Osteocyte (in vitro differentiated cells): ENCODE data around the gene CYSTM1. TPM values are rescaled to one million over a fixed set of nuclear protein-coding genes. Genes with fewer than 3 reads are reported as not detected.

Experiments
- DNase-seq: peaks from one replicate; pipeline ENCODE4 v3.0.0; 2021; ENCODE audit warnings: mixed read lengths; ENCODE audit not compliant: unreplicated experiment; ENCODE audit errors: extremely low spot score
- H3K27ac Mint-ChIP-seq: one replicate; pipeline ENCODE4 v1.8.0; 2021; ENCODE audit warnings: mild to moderate bottlenecking, mixed read lengths; ENCODE audit not compliant: unreplicated experiment
- H3K27me3 Mint-ChIP-seq: one replicate; pipeline ENCODE4 v1.8.0; 2021; ENCODE audit warnings: mixed read lengths; ENCODE audit not compliant: unreplicated experiment
- H3K36me3 Mint-ChIP-seq: one replicate; pipeline ENCODE4 v1.8.0; 2021; ENCODE audit warnings: mixed read lengths; ENCODE audit not compliant: unreplicated experiment
- H3K4me1 Mint-ChIP-seq: one replicate; pipeline ENCODE4 v1.8.0; 2021; ENCODE audit warnings: mixed read lengths; ENCODE audit not compliant: unreplicated experiment
- H3K4me3 Mint-ChIP-seq: one replicate; pipeline ENCODE4 v1.8.0; 2021; ENCODE audit warnings: mild to moderate bottlenecking, moderate library complexity, mixed read lengths; ENCODE audit not compliant: unreplicated experiment
- H3K9me3 Mint-ChIP-seq: one replicate; pipeline ENCODE4 v1.8.0; 2021; ENCODE audit warnings: mixed read lengths; ENCODE audit not compliant: unreplicated experiment
- CTCF ChIP-seq: fragments of 200-600 bp; sonication (generic); IDR thresholded peaks from 2 replicates; pipeline ENCODE4 v1.5.0; 2021; ENCODE audit warnings: antibody characterized with exemption, mild to moderate bottlenecking, moderate library complexity
- total RNA-seq: library from RNA; stranded (reverse); gene quantifications from 2 replicates; pipeline ENCODE4 v1.2.1, GENCODE V29; 2021

Gene CYSTM1
- total RNA-seq, 1 donor from 2014 or later: 26.7 TPM

- Mint-ChIP-seq H3K36me3 (no peaks in the 10 kb centered on the region), H3K27me3 (no peaks in the 10 kb centered on the region), H3K4me3 (no peak overlapping the region), H3K4me1 (peaks cover 8% of the 10 kb centered on the region), H3K9me3 (no peaks in the 10 kb centered on the region), H3K27ac (no peak overlapping the region)
- no peak for TF ChIP-seq CTCF
- DNase-seq: peak; percentile 19
These were observed 43.8 kb upstream of the CYSTM1 start for GRCh38 chr5:140130949-140131733.

GRCh38 chr5:140131967-140132409 lies 43.0 kb upstream of the CYSTM1 start:
- H3K4me3 Mint-ChIP-seq: no peak overlapping the region
- DNase-seq: peak; percentile 38
- TF ChIP-seq CTCF: no peak
- no peaks in the 10 kb centered on the region for H3K27me3 Mint-ChIP-seq
- no peaks in the 10 kb centered on the region for H3K36me3 Mint-ChIP-seq
- H3K4me1 Mint-ChIP-seq: peaks cover 8% of the 10 kb centered on the region
- no peaks in the 10 kb centered on the region for H3K9me3 Mint-ChIP-seq
- no peak overlapping the region for H3K27ac Mint-ChIP-seq

GRCh38 chr5:140133514-140134167 lies 41.3 kb upstream of the CYSTM1 start:
- H3K9me3 Mint-ChIP-seq: no peaks in the 10 kb centered on the region
- H3K36me3 Mint-ChIP-seq: no peaks in the 10 kb centered on the region
- no peaks in the 10 kb centered on the region for H3K27me3 Mint-ChIP-seq
- DNase-seq: no peak
- H3K27ac Mint-ChIP-seq: no peak overlapping the region
- H3K4me3 Mint-ChIP-seq: no peak overlapping the region
- H3K4me1 Mint-ChIP-seq: peaks cover 8% of the 10 kb centered on the region
- no peak for TF ChIP-seq CTCF

- no peaks in the 10 kb centered on the region for H3K36me3 Mint-ChIP-seq
- no peak overlapping the region for H3K4me3 Mint-ChIP-seq
- peaks cover 8% of the 10 kb centered on the region for H3K4me1 Mint-ChIP-seq
- no peak overlapping the region for H3K27ac Mint-ChIP-seq
- H3K27me3 Mint-ChIP-seq: no peaks in the 10 kb centered on the region
- DNase-seq: no peak
- no peak for TF ChIP-seq CTCF
- peaks cover 6% of the 10 kb centered on the region for H3K9me3 Mint-ChIP-seq
These were observed 40.6 kb upstream of the CYSTM1 start for GRCh38 chr5:140134277-140134935.

- Mint-ChIP-seq H3K27me3 (no peaks in the 10 kb centered on the region), H3K27ac (no peak overlapping the region), H3K9me3 (peaks cover 10% of the 10 kb centered on the region), H3K4me3 (no peak overlapping the region), H3K36me3 (no peaks in the 10 kb centered on the region), H3K4me1 (peaks cover 8% of the 10 kb centered on the region)
- TF ChIP-seq CTCF: no peak
- DNase-seq: peak; percentile 63
These were observed 39.9 kb upstream of the CYSTM1 start for GRCh38 chr5:140135127-140135526.
